Sigmoid colon (tissue), 4 donors: Measurements from ENCODE around the gene ECE1.

Experiments
- EP300 ChIP-seq, 4 donors: sonication (generic); formaldehyde crosslinking; IDR thresholded peaks; one replicate each; pipeline ENCODE4 v1.6.1; 2017; ENCODE audit warnings: antibody characterized with exemption in 4 of 4
- POLR2A ChIP-seq, 2 donors: fragments of 450-650 bp; IDR thresholded peaks; one replicate each; pipeline ENCODE4 v1.6.1; 2016; ENCODE audit warnings: antibody characterized with exemption in 2 of 2, mild to moderate bottlenecking in 2 of 2, moderate library complexity in 2 of 2
- POLR2AphosphoS5 ChIP-seq, 4 donors: sonication (generic); formaldehyde crosslinking; IDR thresholded peaks; one replicate each; pipeline ENCODE4 v1.6.1; 2017; ENCODE audit warnings: antibody characterized with exemption in 4 of 4
- TF ChIP-seq, protein P1 (sequence below), 4 experiments: fragments of 450-650 bp in 3 of 4; fragments of 200-600 bp in 1 of 4; IDR thresholded peaks; one replicate each; pipeline ENCODE4 v1.5.1; 2016 to 2019; ENCODE audit warnings: antibody characterized with exemption in 4 of 4, mild to moderate bottlenecking in 3 of 4, moderate library complexity in 2 of 4

DNA sequence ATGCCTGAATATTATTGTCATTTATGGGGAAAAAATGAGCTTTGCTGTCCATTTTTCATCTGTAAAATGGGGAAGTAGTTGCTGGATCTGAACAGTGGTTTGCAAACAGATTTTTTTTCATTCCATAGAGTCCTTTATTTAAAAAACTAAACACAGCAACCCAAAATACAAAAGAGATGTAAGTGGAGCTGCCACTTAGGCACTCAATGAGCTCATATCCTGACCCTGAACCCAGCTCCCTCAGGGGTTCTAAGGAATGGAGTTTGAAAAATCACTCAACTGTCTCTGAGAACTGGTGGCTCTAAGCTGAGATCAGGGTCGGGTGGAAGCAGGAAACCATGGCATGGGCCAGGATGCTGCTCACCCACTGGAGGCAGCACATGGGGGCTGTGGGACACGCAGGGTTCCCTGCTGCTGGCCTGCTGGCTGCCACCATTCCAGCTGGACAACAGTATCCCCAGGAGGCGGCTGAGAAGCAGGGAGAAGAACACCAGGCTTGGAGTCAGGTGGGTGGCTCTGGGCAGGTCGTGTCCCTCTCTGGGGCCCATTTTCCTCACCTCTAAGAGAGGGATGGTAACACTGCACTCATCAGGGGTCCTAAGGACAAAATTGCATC is 9.6 kb upstream of the ECE1 start:
- no peak for TF ChIP-seq POLR2A (IDR thresholded peaks at IDR 0.05)
- TF ChIP-seq, protein P1, sequence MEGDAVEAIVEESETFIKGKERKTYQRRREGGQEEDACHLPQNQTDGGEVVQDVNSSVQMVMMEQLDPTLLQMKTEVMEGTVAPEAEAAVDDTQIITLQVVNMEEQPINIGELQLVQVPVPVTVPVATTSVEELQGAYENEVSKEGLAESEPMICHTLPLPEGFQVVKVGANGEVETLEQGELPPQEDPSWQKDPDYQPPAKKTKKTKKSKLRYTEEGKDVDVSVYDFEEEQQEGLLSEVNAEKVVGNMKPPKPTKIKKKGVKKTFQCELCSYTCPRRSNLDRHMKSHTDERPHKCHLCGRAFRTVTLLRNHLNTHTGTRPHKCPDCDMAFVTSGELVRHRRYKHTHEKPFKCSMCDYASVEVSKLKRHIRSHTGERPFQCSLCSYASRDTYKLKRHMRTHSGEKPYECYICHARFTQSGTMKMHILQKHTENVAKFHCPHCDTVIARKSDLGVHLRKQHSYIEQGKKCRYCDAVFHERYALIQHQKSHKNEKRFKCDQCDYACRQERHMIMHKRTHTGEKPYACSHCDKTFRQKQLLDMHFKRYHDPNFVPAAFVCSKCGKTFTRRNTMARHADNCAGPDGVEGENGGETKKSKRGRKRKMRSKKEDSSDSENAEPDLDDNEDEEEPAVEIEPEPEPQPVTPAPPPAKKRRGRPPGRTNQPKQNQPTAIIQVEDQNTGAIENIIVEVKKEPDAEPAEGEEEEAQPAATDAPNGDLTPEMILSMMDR (IDR thresholded peaks at IDR 0.05): no peak
- no peak for TF ChIP-seq POLR2AphosphoS5 (IDR thresholded peaks at IDR 0.05)
- TF ChIP-seq EP300 (IDR thresholded peaks at IDR 0.05): no peak
